OCI-LY3 (cell line): ENCODE measurements around the gene PARG.
"Not testable (repeated sequence)": the region's sequence is repeated elsewhere in the genome, so short reads cannot be mapped to it uniquely, and the experiment has no call there.

ENCODE experiments used
- CTCF ChIP-seq: fragments of 200-600, 300-600 bp; sonication (generic); IDR thresholded peaks from 2 replicates; pipeline ENCODE4 v1.5.1; 2014; ENCODE audit warnings: antibody characterized with exemption, low read length, low read depth
- EZH2phosphoT487 ChIP-seq: fragments of 200-600 bp; shearing (Covaris generic); IDR thresholded peaks from 2 replicates; pipeline ENCODE4 v1.6.1; 2018; ENCODE audit warnings: antibody characterized with exemption, mixed run types, low read depth

DNA sequence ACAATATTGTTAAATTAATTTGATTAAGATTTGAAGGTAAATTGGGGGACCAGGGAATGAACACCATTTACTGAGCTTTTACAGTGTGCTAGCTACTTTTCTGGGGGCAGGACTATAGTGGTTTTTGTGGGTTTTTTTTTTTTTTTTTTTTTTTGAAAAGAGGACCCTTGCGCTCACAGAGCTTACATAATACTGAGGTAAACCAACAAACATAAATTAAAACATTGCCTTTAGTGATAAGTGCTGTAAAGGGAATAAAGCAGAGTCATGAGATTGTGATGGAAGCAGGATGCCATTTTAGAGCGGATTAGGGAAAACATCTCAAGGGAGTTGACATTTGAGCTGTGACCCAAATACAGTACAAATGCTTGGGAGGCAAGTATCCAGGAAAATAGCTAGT is 1.8 kb upstream of the PARG start:
- TF ChIP-seq CTCF, EZH2phosphoT487: not testable (repeated sequence)
